ENCODE data around the gene GRB10.

The GRB10 gene

DNA sequence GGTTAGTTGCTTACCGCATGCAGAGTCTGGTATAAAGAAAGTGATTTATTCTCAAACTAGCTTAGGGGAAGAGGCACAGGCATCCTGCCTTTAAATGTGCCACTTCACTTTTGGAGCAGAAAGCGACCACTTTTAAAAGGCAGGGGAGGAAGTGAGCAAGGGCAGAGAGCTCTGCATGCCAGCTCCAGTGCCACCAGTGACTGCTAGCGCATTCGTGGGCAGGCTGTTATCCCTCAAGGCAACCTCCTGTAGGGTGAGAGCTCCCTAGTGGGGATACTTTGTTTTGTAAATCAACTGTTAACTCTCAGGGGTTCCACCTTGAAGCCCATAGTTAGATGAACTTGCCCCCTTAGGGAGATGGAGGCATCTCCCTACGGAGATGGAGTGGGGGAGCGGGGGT is 29.4 kb upstream of the GRB10 start:
- DNase-seq (ENCODE audit: low spot score in 2 of 2) (no peak), ATAC-seq (no peak)
- H3K27ac Mint-ChIP-seq, result no peak overlapping the region
- no peak overlapping the region for H3K4me3 Mint-ChIP-seq
- no peaks in the 10 kb centered on the region for H3K4me1 Mint-ChIP-seq
- no peaks in the 10 kb centered on the region for H3K9me3 Mint-ChIP-seq
- H3K36me3 Mint-ChIP-seq, result no peaks in the 10 kb centered on the region

DNA sequence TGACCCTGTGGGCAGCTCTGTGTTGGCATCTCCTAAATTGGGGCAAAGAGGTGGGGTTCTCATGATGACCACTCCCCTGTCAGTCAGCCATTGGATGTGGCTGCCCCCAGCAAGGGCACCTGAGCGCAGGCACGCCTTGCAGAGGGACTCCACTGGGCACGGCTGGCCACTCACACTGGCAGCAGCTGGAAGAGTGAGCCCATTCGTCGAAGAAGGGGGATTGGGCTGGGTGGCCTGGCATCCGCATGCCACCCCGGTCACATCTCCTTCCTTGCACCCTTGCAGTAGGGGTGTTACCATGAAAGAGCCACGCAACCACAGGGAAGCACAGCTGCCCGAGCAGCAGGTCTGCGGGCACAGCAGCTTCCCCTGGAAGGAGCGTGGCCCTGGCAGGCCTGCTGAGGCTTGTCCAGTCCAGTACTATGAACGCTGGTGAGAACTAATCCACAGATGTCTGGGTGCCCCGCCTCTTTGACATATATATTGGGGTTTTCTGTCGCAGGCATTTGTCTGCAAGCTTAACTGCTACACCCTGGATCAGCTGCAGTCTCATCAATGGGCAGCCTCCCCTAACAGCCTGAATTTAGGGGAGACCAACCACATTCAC is 25.7 kb upstream of the GRB10 start:
- DNase-seq (ENCODE audit: low spot score in 2 of 2) (no peak), ATAC-seq (no peak)
- Mint-ChIP-seq H3K4me3 (no peak overlapping the region), H3K9me3 (no peaks in the 10 kb centered on the region), H3K4me1 (no peaks in the 10 kb centered on the region), H3K27ac (no peak overlapping the region), H3K36me3 (no peaks in the 10 kb centered on the region)

DNA sequence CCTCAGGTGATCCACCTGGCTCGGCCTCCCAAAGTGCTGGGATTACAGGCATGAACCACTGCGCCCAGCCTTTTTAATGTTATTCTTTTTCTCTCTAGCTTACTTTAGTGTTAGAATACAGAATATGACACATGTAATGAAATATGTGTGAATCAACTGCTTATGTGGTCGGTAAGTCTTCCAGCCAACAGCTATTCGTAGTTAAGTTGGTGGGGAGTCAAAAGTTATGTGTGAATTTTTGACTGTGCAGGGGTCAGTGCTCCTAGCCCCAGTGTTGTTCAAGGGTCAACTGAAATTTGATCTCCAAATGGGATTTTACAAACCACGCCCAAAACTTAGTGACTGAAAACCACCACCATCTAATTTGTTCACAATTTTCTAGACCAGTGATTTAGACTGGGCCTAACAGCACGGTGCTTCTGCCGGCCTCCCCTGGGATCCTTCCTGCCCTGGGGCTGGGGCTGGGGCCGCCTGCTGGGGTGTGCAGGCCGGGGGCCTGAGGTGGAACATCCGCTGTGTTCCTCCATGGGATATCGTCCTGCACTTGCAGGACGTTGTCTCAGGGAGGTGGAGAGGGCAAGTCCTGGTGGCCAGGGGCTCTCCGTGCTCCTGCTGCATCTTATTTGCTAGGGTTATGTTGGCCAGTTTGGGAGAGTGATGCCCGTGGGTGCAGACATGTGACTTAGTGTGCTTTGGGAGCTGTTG is 24.5 kb upstream of the GRB10 start:
- DNase-seq (ENCODE audit: low spot score in 2 of 2) (no peak), ATAC-seq (no peak)
- H3K27ac Mint-ChIP-seq, result no peak overlapping the region
- no peaks in the 10 kb centered on the region for H3K4me1 Mint-ChIP-seq
- no peak overlapping the region for H3K4me3 Mint-ChIP-seq
- H3K36me3 Mint-ChIP-seq, result no peaks in the 10 kb centered on the region
- no peaks in the 10 kb centered on the region for H3K9me3 Mint-ChIP-seq

DNA sequence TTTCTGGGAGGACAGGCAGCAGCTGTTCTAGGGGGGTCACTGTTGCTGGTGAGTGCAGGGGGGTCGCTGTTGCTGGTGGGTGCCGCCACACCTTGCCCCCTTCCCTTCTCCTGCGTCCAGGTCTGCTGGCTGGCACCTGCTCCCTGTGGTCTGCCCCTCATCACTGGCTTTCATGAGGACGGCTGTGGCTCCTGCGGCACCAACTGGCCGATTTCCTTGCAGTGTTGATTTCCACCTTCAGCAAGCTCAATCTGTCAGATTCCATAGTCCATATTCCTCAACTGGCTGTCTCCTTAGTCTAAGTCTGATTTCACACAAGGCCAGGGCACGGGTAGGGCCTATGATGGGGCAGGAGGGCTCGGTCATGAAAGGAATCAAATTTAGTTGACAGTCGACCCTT is 23.4 kb upstream of the GRB10 start:
- no peak for ATAC-seq
- H3K4me1 Mint-ChIP-seq, result no peaks in the 10 kb centered on the region
- H3K9me3 Mint-ChIP-seq, result no peaks in the 10 kb centered on the region
- no peaks in the 10 kb centered on the region for H3K36me3 Mint-ChIP-seq
- H3K4me3 Mint-ChIP-seq, result no peak overlapping the region
- DNase-seq (ENCODE audit: low spot score in 2 of 2), result no peak
- H3K27ac Mint-ChIP-seq, result no peak overlapping the region

DNA sequence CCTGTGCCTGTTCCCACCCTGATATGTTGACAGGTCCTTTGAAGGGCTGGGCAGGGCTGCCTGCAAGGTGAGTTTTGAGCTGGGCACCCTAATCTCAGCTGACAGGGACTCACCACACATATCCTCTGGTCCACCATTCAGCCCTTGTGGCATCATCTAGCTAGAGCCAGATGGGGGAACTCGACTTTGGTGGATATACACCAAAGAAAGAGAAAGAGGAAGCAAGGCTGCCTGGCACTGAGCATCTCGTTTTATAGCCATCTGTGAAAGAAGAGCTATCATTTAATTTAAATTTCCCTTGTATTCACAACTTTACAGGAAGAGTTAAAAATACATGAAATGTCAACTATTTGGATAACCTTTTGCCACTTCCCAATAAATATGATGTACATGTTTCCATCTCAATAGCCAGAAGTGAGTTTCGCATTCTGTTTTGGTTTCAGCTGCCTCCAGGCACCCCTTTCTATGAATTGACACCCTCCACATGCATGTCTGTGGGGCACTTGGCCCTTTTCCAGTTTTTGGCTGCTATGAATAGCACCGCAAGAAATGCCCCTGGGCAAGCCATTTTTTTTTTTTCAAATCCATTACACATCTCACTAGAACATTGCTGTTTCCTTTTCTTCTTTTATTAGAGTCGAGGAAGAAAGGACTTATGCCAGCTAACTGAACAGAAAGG is 22.9 kb upstream of the GRB10 start:
- ATAC-seq, result no peak

DNA sequence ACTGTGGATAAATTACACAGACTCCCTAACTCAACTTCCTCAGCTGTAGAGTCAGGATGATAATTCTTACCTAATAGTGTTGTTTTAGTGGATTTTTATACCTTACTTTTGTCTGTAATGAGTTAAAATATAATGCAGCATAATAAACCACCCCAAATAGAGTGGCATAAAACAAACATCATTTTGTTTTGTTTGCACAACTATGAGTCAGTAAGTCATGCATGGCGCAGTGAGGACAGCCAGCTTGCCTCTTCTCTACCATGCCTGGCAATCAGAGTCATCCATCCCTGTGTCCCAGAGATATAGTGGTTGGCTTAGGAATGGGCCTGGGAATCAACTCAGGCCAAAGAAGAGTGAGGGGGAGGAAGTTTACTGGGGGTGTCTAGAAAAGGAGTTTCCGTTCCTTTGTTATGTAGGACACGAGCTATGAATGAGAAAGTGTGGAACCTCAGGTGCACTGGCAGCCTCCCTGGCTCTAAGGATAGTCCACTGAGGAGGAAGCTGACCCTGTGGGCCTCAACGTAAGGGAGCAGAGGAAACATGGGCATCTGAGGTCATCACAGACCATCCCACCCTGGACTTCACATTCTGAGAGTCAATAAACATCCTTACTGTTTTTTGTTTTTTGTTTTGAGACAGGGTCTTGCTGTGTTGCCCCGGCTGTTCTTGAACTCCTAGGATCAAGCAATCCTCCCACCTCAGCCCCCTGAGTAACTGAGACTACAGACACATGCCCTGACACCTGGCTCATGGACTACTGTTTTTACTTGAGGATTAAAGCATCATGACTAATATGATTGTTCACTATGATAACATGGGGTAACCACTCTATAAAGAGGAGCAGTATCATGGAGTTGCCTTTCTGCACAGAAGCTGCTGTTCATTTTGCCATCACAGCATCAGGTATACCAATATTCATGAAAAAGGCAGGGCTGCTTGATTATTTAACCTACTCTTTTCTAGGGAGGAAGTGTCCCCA is 21.0 kb upstream of the GRB10 start:
- Mint-ChIP-seq H3K4me1 (no peaks in the 10 kb centered on the region), H3K9me3 (no peaks in the 10 kb centered on the region), H3K27ac (no peak overlapping the region), H3K36me3 (no peaks in the 10 kb centered on the region), H3K4me3 (no peak overlapping the region)
- ATAC-seq (no peak), DNase-seq (ENCODE audit: low spot score in 2 of 2) (no peak)

More for the DNA sequence above, 22.9 kb upstream of the GRB10 start:
- DNase-seq (ENCODE audit: low spot score in 2 of 2), result no peak
- Mint-ChIP-seq H3K9me3 (no peaks in the 10 kb centered on the region), H3K27ac (no peak overlapping the region), H3K4me3 (no peak overlapping the region), H3K4me1 (no peaks in the 10 kb centered on the region), H3K36me3 (no peaks in the 10 kb centered on the region)

DNA sequence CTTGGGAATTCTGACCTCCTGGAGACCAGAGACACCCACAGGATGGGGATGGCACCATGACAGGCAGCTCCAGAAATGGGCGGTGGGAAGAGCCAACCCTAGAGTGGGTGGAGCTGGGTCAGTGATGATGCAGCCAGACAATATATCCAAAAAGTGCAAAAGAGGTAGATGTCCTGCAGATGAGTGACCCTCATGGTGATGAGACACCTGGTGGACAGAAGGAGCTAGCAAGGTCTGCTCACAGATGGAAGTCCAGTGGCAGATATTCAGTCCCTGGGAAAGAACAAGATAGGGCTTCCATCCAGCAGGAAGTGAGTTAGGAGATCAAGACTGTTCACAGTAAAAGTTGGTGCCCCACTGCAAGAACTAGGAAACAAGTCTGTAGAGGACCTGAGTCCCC is 19.2 kb upstream of the GRB10 start:
- H3K27ac Mint-ChIP-seq, result no peak overlapping the region
- H3K4me3 Mint-ChIP-seq, result no peak overlapping the region
- no peaks in the 10 kb centered on the region for H3K9me3 Mint-ChIP-seq
- H3K4me1 Mint-ChIP-seq, result no peaks in the 10 kb centered on the region
- DNase-seq (ENCODE audit: low spot score in 2 of 2), result no peak
- ATAC-seq, result no peak
- H3K36me3 Mint-ChIP-seq, result no peaks in the 10 kb centered on the region

DNA sequence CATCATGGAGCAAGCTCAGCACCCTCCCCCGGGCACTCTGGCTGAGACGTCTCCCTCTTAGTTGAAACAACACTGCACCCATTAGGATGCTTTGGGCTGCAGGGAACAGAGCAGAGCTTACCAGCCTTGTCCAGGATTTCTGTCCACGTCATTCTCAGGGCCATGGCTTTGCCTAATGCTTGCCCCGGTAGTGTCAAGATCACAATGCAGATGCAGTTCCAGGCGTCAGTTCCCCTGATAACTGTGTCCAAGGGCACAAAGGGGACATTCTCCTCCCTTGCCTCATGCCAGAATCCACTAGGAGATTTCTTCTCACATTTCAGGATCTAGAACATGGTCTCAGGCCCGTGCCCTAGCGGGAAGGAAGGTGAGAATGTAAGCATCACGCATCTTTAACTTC is 17.2 kb upstream of the GRB10 start:
- H3K4me1 Mint-ChIP-seq, result no peaks in the 10 kb centered on the region
- no peaks in the 10 kb centered on the region for H3K9me3 Mint-ChIP-seq
- no peak overlapping the region for H3K4me3 Mint-ChIP-seq
- no peak overlapping the region for H3K27ac Mint-ChIP-seq
- H3K36me3 Mint-ChIP-seq, result no peaks in the 10 kb centered on the region
- ATAC-seq, result no peak
- no peak for DNase-seq (ENCODE audit: low spot score in 2 of 2)

DNA sequence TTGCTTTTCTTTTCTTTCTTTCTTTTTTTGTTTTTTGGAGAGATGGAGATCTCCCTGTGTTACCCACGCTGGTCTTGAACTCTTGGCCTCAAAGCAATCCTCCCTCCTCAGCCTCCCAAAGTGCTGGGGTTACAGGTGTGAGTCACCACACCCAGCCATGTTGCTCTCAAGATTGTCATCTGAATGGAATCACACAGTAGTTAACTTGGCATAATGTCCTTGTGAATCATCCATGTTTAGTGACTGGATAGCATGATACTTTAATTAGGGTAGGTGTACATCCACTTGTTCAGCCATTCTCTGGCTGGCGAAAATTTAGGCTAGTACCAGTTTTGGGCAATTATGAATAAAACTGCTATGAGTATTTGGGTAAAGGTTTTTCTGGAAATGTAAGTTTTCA is 15.4 kb upstream of the GRB10 start:
- no peak for DNase-seq (ENCODE audit: low spot score in 2 of 2)
- H3K4me3 Mint-ChIP-seq, result no peak overlapping the region
- no peaks in the 10 kb centered on the region for H3K9me3 Mint-ChIP-seq
- no peak for ATAC-seq
- no peaks in the 10 kb centered on the region for H3K4me1 Mint-ChIP-seq
- no peaks in the 10 kb centered on the region for H3K36me3 Mint-ChIP-seq
- no peak overlapping the region for H3K27ac Mint-ChIP-seq

DNA sequence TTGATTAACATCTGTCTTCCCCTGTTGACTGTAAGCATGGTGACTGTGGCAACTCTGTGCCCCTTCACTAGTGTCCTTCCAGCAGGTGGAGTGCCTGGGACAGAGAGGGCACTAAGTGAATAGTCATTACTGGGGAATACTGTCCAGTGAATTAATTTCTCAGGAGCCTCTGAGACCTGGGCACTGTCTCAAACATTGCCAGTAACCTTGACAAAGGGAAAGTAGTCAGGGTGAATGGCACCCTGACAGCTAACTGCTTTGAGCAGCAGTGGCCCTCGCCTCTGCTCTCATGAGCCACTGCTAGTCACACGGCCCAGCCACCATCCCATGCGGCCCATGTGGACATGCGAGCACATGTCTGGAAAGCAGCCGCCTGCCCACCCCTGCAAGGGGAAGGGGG is 13.1 kb upstream of the GRB10 start:
- H3K4me1 Mint-ChIP-seq, result no peaks in the 10 kb centered on the region
- no peaks in the 10 kb centered on the region for H3K36me3 Mint-ChIP-seq
- DNase-seq (ENCODE audit: low spot score in 2 of 2) (no peak), ATAC-seq (peak; percentile 17)
- H3K4me3 Mint-ChIP-seq, result no peak overlapping the region
- no peak overlapping the region for H3K27ac Mint-ChIP-seq
- H3K9me3 Mint-ChIP-seq, result no peaks in the 10 kb centered on the region

DNA sequence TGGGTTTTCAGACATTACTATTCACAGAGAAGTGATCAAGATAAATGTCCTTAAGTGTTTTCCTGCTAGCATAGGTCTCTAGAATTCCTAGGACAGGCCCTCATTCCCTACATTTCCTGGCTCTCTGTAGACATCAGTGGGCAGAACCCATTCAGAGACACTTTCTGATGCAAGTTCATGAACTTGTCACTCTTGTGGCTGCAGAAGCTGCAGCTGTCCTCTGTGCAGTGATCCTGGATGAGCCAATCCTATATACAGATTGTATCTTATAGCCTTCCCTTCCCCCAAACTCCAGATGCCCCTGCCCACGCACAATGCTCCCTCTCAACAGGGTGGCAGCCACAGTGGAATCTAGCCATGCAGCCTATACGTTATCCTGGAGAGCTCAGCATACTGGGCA is 12.6 kb upstream of the GRB10 start:
- Mint-ChIP-seq H3K4me3 (no peak overlapping the region), H3K27ac (no peak overlapping the region), H3K9me3 (no peaks in the 10 kb centered on the region), H3K36me3 (no peaks in the 10 kb centered on the region), H3K4me1 (no peaks in the 10 kb centered on the region)
- ATAC-seq (no peak), DNase-seq (ENCODE audit: low spot score in 2 of 2) (no peak)

DNA sequence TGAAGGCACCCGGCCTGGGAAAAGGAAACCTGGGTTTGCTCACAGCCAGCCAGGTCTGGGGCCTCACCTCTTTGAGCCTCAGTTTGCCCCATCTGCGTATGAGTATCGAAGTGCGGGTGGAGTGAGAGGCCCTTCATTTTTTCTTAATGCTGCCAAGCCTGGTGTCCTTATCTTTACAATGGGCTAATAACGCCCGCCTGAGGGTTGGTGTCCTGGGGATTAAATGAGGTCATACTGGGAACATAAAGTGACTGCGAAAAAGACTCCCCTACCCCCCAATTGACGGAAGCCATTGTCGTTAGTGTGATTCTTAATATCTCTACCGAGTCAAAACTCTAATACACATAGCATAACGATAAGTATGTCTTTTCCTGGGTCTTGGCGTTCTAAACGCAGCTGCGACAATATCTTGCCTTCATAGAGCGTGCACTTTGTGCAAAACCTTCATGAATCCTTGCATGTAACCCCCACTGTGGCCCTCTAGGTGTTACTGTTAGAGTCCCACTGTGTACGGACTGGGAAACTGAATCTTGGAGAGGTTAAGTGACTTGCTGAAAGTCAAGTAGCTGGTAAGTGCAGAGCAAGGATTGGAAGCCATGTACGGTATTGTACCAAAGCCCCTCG is 11.4 kb upstream of the GRB10 start:
- no peak overlapping the region for H3K27ac Mint-ChIP-seq
- no peak for ATAC-seq
- H3K9me3 Mint-ChIP-seq, result no peaks in the 10 kb centered on the region
- H3K4me1 Mint-ChIP-seq, result no peaks in the 10 kb centered on the region
- no peak for DNase-seq (ENCODE audit: low spot score in 2 of 2)
- peak overlapping the region; percentile 39 for H3K4me3 Mint-ChIP-seq
- H3K36me3 Mint-ChIP-seq, result no peaks in the 10 kb centered on the region

DNA sequence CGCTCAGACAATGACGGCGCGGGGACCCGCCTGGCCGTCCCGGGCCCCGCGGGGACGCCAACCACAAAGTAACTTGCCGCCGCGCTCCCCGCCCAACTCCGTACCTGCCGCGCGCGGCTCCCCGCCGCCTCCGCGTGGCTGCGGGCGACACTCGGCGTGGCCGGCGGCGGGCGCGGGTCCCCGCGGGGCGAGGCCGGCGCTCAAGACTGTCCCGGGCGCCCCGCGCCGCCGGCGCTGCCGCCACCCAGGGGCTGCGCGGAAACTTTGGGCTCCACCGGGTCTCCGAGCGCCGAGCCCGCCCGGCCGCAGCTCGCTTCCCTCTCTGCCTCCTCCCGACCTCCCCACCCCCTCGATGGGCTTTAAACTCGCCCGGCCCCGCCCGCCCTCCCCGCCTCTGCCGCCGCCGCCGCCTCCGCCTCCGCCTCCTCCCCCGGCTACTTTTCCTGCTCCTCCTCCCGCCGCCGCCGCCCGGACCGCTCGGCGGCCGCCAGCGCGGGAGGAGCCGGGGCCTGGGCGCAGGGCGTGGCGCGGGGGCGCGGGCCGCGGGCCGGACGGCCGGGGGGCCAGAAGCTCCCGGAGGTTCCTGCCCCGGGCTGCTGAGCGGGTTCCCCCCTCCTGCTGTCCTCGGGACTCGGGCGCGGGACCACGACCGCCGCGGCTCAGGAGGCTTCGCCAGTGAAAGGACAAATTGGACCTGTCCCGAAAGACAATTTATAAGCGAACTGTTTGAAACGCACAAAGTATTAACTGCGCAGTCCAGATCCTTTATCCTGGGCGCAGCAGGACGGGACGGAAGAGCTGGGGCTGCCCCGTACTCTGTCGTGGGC is 10.6 kb upstream of the GRB10 start:
- ATAC-seq (peak; percentile 39), DNase-seq (ENCODE audit: low spot score in 2 of 2) (no peak)
- Mint-ChIP-seq H3K9me3 (no peaks in the 10 kb centered on the region), H3K4me3 (peak overlapping the region; percentile 39), H3K36me3 (no peaks in the 10 kb centered on the region), H3K27ac (no peak overlapping the region), H3K4me1 (no peaks in the 10 kb centered on the region)

DNA sequence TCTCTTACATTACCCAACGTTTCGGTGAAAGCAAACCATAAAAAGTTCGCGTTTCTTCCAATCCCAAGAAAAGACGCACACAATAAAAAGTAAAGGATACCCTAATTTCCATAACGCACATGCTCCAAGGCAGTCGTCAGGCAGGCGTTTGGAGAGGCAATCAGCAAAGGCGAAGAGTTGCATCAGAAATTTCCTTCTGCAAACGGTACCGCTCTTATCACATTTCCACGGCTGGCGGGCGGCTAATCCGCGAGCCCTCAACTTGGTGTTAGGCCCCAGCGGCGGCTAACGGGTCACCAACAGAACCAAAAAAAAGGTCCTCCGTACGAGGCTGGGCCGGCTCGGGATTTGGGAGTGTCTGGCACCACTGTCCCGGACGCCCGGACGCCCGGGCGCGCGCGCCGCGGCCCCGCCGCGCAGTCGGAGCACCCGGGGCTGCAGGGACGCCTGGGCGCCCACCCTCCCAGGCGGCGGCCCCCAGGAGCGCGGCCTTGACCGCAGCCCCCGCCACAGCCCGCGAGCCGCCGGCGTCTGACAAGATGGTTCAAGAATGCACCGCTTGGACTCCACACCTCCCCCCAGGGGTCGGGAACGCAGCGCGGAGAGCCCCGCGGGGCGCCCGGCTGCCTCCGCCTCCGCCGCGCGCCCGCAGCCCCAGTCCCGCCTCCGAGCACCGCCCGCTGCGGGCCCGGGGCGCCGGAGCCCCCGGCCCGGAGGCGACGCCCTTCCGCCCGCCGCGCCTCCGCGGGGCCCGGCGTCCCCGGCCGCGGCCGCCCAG is 9.8 kb upstream of the GRB10 start:
- no peaks in the 10 kb centered on the region for H3K4me1 Mint-ChIP-seq
- DNase-seq (ENCODE audit: low spot score in 2 of 2) (no peak), ATAC-seq (peak; percentile 12)
- peak overlapping the region; percentile 38 for H3K4me3 Mint-ChIP-seq
- H3K36me3 Mint-ChIP-seq, result no peaks in the 10 kb centered on the region
- H3K27ac Mint-ChIP-seq, result no peak overlapping the region
- no peaks in the 10 kb centered on the region for H3K9me3 Mint-ChIP-seq
